Mesendoderm (in vitro differentiated cells): Measurements from ENCODE around the gene FKBP3.

Experiments used
- DNase-seq: peaks from one replicate; pipeline ENCODE4 v3.0.0; 2013
- H2AK5ac ChIP-seq: 2 replicates; pipeline ENCODE4 v1.6.1; 2013; ENCODE audit warnings: low read length, inconsistent platforms
- H2BK120ac ChIP-seq: 2 replicates; pipeline ENCODE4 v1.6.1; 2013; ENCODE audit warnings: low read depth, mild to moderate bottlenecking, low read length, moderate library complexity, mixed read lengths
- H2BK15ac ChIP-seq: replicated peaks from 2 replicates; pipeline ENCODE4 v1.6.1; 2013; ENCODE audit warnings: low read depth, mild to moderate bottlenecking, moderate library complexity
- H2BK5ac ChIP-seq: 2 replicates; pipeline ENCODE4 v1.6.1; 2013; ENCODE audit warnings: low read length, inconsistent platforms
- H3K18ac ChIP-seq: 2 replicates; pipeline ENCODE4 v1.6.1; 2013; ENCODE audit warnings: mild to moderate bottlenecking, low read length, mixed read lengths
- H3K23ac ChIP-seq: one replicate; pipeline ENCODE4 v1.6.1; 2013; ENCODE audit warnings: low read length
- H3K27ac ChIP-seq: 2 replicates; pipeline ENCODE4 v1.5.1; 2013; ENCODE audit warnings: low read depth, mild to moderate bottlenecking, inconsistent platforms, low read length, moderate library complexity
- H3K27me3 ChIP-seq: 2 replicates; pipeline ENCODE4 v1.6.1; 2013; ENCODE audit warnings: low read length, control low read depth, mild to moderate bottlenecking, inconsistent platforms; ENCODE audit not compliant: insufficient read depth, poor library complexity
- H3K36me3 ChIP-seq: 2 replicates; pipeline ENCODE4 v1.6.1; 2013; ENCODE audit warnings: low read length, inconsistent platforms; ENCODE audit not compliant: control insufficient read depth, insufficient read depth
- H3K4ac ChIP-seq: one replicate; pipeline ENCODE4 v1.6.1; 2013; ENCODE audit warnings: low read depth, mild to moderate bottlenecking, low read length, moderate library complexity
- H3K4me1 ChIP-seq: 2 replicates; pipeline ENCODE4 v1.6.1; 2013; ENCODE audit warnings: low read depth, low read length, inconsistent platforms; ENCODE audit not compliant: control insufficient read depth
- H3K4me2 ChIP-seq: 2 replicates; pipeline ENCODE4 v1.6.1; 2013; ENCODE audit warnings: low read length
- H3K4me3 ChIP-seq: 2 replicates; pipeline ENCODE4 v1.5.1; 2013; ENCODE audit warnings: mild to moderate bottlenecking, low read length
- H3K56ac ChIP-seq: one replicate; pipeline ENCODE4 v1.6.1; 2013; ENCODE audit warnings: low read length
- H3K79me1 ChIP-seq: 2 replicates; pipeline ENCODE4 v1.6.1; 2013; ENCODE audit warnings: low read length, inconsistent platforms
- H3K79me2 ChIP-seq: 2 replicates; pipeline ENCODE4 v1.6.1; 2013; ENCODE audit warnings: mild to moderate bottlenecking, low read length; ENCODE audit not compliant: control insufficient read depth, insufficient read depth
- H3K9ac ChIP-seq: 2 replicates; pipeline ENCODE4 v1.6.1; 2013; ENCODE audit warnings: low read length, inconsistent platforms
- H4K5ac ChIP-seq: one replicate; pipeline ENCODE4 v1.6.1; 2013; ENCODE audit warnings: low read length
- H4K8ac ChIP-seq: one replicate; pipeline ENCODE4 v1.6.1; 2013; ENCODE audit warnings: low read depth, mild to moderate bottlenecking, control low read depth, low read length, moderate library complexity
- WGBS: extraction: QIAGEN DNeasy Blood & Tissue Kit; methylation state at CpG from one replicate; pipeline ENCODE4 v1.1.7; 2013; ENCODE audit warnings: low lambda C conversion rate, missing lambda C conversion rate; ENCODE audit not compliant: insufficient coverage; ENCODE audit errors: extremely low coverage; 5-methylcytosine and 5-hydroxymethylcytosine counted together

FKBP3 gene

DNA sequence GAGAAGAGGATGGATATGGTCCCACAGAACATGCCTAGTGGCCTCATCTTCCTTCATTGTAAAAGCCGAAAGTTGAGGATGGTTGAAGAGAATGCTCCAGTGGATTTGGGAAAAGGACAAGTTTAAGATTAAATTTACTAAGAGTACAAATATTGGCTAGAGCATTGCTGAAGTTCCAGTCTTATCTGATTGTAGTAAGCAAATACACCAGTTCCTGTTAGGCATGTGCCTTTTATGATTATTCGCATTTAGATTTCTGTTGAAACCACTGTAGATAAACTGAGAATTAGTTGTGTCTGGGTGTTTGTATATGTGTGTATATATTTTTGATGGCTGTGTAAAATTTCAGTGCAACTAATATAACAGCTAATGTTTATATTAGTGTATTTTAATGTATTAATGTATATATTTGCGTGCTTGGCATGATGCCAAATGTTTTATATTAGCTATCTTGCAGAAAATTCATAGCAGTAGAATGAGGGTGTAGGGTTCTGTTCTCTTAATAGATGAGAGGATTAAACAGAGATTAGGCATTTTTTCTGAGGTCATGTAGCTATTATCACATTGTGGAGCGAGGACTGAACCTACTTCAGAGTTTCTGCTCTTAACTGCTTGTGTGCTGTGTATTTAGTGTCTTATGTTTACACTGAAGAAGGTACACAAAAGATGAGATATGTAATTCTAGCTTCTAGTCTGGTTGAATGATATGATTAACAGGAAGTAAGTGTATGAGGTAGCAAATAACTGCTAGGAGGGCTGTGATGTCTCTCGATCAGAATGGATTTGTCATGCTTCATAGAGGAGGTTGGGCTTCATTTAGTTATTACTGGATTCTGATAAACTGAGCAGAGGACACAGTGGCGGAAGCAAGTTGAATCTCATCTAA is 21.1 kb downstream of the FKBP3 start:
- Histone ChIP-seq H4K8ac (no peak overlapping the region), H2BK5ac (no peak overlapping the region), H3K79me2 (no peaks in the 10 kb centered on the region), H2BK120ac (no peak overlapping the region), H3K4ac (no peak overlapping the region), H3K4me3 (no peak overlapping the region), H3K27ac (no peak overlapping the region), H4K5ac (no peak overlapping the region), H3K56ac (no peak overlapping the region), H3K27me3 (no peaks in the 10 kb centered on the region), H2AK5ac (no peak overlapping the region), H3K36me3 (peaks cover 3% of the 10 kb centered on the region), H3K23ac (no peak overlapping the region), H3K18ac (no peak overlapping the region), H3K9ac (no peak overlapping the region), H3K79me1 (no peaks in the 10 kb centered on the region), H3K4me1 (no peaks in the 10 kb centered on the region), H2BK15ac (no peak overlapping the region), H3K4me2 (no peak overlapping the region)
- no peak for DNase-seq
- 100% methylated on average over 1 of the region's 6 CpGs for WGBS

DNA sequence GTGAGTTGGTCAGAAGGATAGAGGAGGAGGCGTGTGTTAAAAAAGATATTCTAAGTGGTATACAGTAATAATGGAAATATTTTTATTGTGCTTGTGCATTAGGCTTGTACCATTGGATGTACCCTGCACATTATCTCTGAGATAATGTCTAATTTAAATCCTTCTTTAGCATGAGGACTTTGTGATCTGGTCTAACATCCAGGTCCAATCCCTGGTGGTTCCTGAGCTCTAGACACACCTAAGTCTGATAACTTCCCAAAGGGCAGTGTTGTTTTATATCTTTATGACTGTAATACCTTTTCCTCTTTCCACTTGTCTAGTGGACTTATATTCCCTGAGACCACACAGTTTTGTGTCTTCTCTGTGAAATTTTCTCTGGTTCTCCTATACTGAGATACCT is 29.7 kb downstream of the FKBP3 start:
- DNase-seq, result no peak
- no peak overlapping the region for H2BK120ac ChIP-seq
- H3K4me1 ChIP-seq, result no peaks in the 10 kb centered on the region
- no peaks in the 10 kb centered on the region for H3K79me1 ChIP-seq
- no peak overlapping the region for H3K4ac ChIP-seq
- no peak overlapping the region for H3K23ac ChIP-seq
- H3K36me3 ChIP-seq, result peaks cover 3% of the 10 kb centered on the region
- H3K27ac ChIP-seq, result no peak overlapping the region
- WGBS, result 100% methylated on average over 1 of the region's 1 CpG
- H4K8ac ChIP-seq, result no peak overlapping the region
- H3K27me3 ChIP-seq, result no peaks in the 10 kb centered on the region
- H3K4me2 ChIP-seq, result no peak overlapping the region
- no peak overlapping the region for H3K9ac ChIP-seq
- H2BK15ac ChIP-seq, result no peak overlapping the region
- H3K79me2 ChIP-seq, result no peaks in the 10 kb centered on the region
- H3K4me3 ChIP-seq, result no peak overlapping the region
- H4K5ac ChIP-seq, result no peak overlapping the region
- no peak overlapping the region for H2AK5ac ChIP-seq
- H2BK5ac ChIP-seq, result no peak overlapping the region
- no peak overlapping the region for H3K18ac ChIP-seq
- no peak overlapping the region for H3K56ac ChIP-seq

DNA sequence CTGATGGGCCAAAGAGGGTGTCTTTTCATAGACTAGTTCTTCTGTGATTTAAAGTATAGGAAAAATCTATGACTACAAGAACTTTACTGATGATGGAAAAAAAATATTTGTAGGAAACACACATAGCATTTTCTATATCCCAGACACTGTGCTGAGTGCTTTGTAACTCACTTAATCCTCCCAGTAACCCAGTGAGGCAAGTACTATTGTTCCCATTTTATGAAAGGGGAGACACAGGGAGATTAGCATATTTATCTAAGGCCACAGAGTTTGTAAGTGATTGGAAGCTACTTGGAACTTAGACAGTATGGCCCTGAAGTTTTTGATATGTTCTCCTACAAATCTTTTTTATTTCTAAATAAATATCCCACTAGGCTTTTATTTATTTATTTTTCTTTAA is 30.5 kb downstream of the FKBP3 start:
- H3K79me1 ChIP-seq, result no peaks in the 10 kb centered on the region
- H2AK5ac ChIP-seq, result no peak overlapping the region
- H4K8ac ChIP-seq, result no peak overlapping the region
- H3K18ac ChIP-seq, result no peak overlapping the region
- no peak overlapping the region for H3K4me3 ChIP-seq
- no peaks in the 10 kb centered on the region for H3K79me2 ChIP-seq
- H3K56ac ChIP-seq, result no peak overlapping the region
- peak; percentile 10 for DNase-seq
- H3K36me3 ChIP-seq, result peaks cover 3% of the 10 kb centered on the region
- H2BK120ac ChIP-seq, result no peak overlapping the region
- H3K4ac ChIP-seq, result no peak overlapping the region
- no peak overlapping the region for H4K5ac ChIP-seq
- no peak overlapping the region for H3K23ac ChIP-seq
- no peak overlapping the region for H2BK15ac ChIP-seq
- H3K27me3 ChIP-seq, result no peaks in the 10 kb centered on the region
- no peaks in the 10 kb centered on the region for H3K4me1 ChIP-seq
- no peak overlapping the region for H2BK5ac ChIP-seq
- H3K4me2 ChIP-seq, result no peak overlapping the region
- H3K9ac ChIP-seq, result no peak overlapping the region
- no peak overlapping the region for H3K27ac ChIP-seq

DNA sequence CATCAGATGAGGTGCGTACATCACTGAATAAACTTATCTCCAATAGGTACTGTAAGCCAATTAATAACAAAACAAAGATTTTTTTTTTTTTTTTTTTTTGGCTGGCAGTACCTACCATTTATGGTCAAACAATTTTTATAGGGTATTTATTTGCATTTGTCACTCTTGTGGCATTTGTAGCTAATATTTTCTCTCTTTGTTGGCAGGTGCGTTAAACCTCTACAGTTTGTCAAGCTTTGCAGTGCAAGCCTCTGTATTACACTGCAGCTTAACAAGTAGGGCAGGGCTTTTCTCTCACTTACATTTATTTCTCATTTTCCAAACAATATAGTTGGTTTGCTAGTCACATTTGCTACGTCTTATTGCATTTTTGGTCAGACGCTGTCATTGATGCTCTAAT is 38.1 kb downstream of the FKBP3 start:
- no peak overlapping the region for H3K18ac ChIP-seq
- H4K8ac ChIP-seq, result no peak overlapping the region
- H3K79me1 ChIP-seq, result peaks cover 7% of the 10 kb centered on the region
- peaks cover 5% of the 10 kb centered on the region for H3K36me3 ChIP-seq
- H3K4ac ChIP-seq, result no peak overlapping the region
- no CpG with 5 or more reads among the region's 4 CpGs for WGBS
- H3K79me2 ChIP-seq, result peaks cover 9% of the 10 kb centered on the region
- no peak overlapping the region for H3K4me2 ChIP-seq
- no peak overlapping the region for H2BK5ac ChIP-seq
- H3K23ac ChIP-seq, result no peak overlapping the region
- H3K27me3 ChIP-seq, result no peaks in the 10 kb centered on the region
- H3K4me1 ChIP-seq, result no peaks in the 10 kb centered on the region
- H3K4me3 ChIP-seq, result no peak overlapping the region
- no peak overlapping the region for H2BK15ac ChIP-seq
- no peak overlapping the region for H3K9ac ChIP-seq
- no peak overlapping the region for H2BK120ac ChIP-seq
- H3K27ac ChIP-seq, result no peak overlapping the region
- DNase-seq, result no peak
- H2AK5ac ChIP-seq, result no peak overlapping the region
- H4K5ac ChIP-seq, result no peak overlapping the region
- no peak overlapping the region for H3K56ac ChIP-seq

DNA sequence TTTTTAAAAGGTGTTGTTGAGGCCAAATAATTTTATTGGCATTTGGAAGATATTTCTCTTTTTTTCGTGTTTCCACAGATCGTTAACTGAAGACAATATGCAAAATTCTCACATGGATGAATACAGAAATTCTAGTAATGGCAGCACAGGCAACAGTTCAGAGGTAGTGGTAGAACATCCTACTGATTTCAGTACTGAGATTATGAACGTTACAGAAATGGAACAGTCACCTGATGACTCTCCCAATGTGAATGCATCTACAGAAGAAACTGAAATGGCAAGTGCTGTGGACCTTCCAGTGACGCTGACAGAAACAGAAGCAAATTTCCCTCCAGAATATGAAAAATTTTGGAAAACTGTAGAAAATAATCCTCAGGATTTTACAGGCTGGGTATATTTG is 39.1 kb downstream of the FKBP3 start:
- Histone ChIP-seq H3K79me2 (peaks cover 18% of the 10 kb centered on the region), H3K18ac (no peak overlapping the region), H2AK5ac (no peak overlapping the region), H3K79me1 (peaks cover 10% of the 10 kb centered on the region), H3K4me2 (no peak overlapping the region), H3K9ac (no peak overlapping the region), H3K4ac (no peak overlapping the region), H3K56ac (no peak overlapping the region), H2BK5ac (no peak overlapping the region), H4K5ac (no peak overlapping the region), H2BK15ac (no peak overlapping the region), H3K27ac (no peak overlapping the region), H2BK120ac (no peak overlapping the region), H3K4me1 (no peaks in the 10 kb centered on the region), H3K23ac (no peak overlapping the region), H3K4me3 (no peak overlapping the region), H3K27me3 (no peaks in the 10 kb centered on the region), H4K8ac (no peak overlapping the region), H3K36me3 (peaks cover 5% of the 10 kb centered on the region)
- WGBS, result no CpG with 5 or more reads among the region's 4 CpGs
- DNase-seq, result no peak

DNA sequence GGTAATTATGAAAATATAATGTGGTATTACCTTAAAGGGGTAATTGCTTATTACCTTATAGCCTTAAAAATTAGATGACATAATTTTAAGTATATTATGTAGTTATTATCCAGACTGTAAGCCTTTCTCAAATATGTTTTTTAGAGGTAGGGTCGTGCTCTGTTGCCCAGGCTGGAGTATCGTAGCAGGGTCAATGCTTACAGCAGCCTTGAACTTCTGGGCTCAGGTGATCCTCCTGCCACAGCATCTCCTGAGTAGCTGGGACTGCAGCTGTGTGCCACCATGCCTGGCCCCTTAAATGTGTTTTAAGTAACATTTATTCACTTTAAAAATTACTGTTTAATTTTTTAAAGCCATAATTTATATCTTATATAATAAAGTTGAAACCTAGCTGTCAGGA is 40.0 kb downstream of the FKBP3 start:
- Histone ChIP-seq H3K56ac (no peak overlapping the region), H4K8ac (no peak overlapping the region), H2AK5ac (no peak overlapping the region), H3K27ac (no peak overlapping the region), H3K23ac (no peak overlapping the region), H3K79me2 (peaks cover 22% of the 10 kb centered on the region), H3K4me2 (no peak overlapping the region), H2BK120ac (no peak overlapping the region), H4K5ac (no peak overlapping the region), H3K9ac (no peak overlapping the region), H2BK5ac (no peak overlapping the region), H3K4ac (no peak overlapping the region), H3K18ac (no peak overlapping the region), H3K4me3 (no peak overlapping the region), H3K79me1 (peaks cover 10% of the 10 kb centered on the region), H3K36me3 (peaks cover 4% of the 10 kb centered on the region), H3K4me1 (no peaks in the 10 kb centered on the region), H3K27me3 (no peaks in the 10 kb centered on the region), H2BK15ac (no peak overlapping the region)
- WGBS, result no CpG with 5 or more reads among the region's 2 CpGs
- no peak for DNase-seq
